ENCODE data around the gene PNPLA5.

The PNPLA5 gene

DNA sequence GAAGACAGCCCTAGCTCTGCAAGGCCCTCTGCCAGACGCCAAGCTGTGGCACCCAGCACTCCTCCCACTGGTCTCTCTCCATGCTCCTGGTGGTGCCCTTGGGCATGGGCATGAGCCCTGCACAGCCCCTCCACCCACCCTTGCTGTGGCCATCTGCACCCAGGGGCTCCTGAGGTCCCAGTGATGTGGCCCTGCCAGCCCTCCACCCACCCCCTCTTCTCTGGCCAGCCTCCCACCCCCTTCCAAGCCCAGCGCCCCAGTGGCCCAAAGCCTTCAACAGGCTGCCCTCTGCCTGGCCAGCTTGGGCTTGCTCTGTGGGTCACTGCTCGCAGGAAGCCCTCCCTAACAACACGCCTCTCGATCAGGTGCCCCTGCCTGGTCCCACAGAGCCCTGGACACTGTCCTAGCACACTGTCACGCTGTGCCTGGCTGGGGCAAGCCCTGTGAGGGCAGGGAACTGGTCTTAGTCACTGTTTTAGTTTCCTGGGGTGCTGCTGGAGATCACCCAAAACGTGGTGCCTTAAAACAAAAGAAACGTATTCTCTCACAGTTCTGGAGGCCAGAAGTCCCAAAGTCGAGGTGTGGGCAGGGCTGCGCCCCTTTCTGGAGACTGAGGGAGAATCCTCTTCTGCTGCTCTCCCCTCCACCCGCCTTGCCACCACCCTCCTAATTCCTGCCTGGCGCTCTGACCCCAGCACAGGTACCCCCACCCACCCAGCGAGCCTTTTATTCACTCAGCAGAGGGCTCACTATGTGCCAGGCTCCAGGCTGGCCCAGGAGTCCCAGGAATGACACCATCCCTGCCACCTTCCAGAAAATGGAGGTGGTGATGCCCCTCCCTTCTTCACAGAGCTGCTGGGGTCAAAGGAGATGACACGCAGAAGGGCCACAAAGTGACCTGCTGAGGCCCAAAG is 44.2 kb downstream of the PNPLA5 start:
- H3K27me3 ChIP-seq (ENCODE audit: low read depth, low read length): peaks cover 36% of the 10 kb centered on the region

DNA sequence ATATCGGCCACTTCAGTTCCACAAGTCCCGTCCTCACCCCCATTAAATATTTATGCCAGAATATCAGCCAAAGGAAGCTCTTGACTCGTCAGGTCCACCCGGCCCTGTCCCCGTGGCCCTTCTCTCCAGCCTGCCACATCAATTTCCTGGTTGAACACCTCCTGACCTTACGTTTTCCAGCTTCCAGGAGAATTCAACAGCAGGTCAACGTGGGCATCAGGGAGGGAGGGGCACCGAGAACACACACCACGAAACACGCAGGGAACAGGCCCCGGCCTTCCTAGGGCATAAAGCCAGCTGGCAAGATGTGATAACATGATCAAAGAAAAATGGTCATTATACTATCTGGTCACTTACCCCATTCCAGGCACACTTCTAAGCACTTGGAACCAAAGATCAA is 44.8 kb downstream of the PNPLA5 start:
- Histone ChIP-seq H3K79me2 (ENCODE audit: low read length) (no peaks in the 10 kb centered on the region), H3K4me3 (ENCODE audit: low read length) (no peak overlapping the region), H3K27ac (ENCODE audit: low read length) (no peak overlapping the region), H3K4me1 (ENCODE audit: low read length) (no peaks in the 10 kb centered on the region), H3K36me3 (replicated peaks; ENCODE audit: low read depth, low read length) (no peaks in the 10 kb centered on the region), H4K20me1 (ENCODE audit: insufficient read depth, low read length) (no peaks in the 10 kb centered on the region), H3K27me3 (ENCODE audit: low read depth, low read length) (peaks cover 30% of the 10 kb centered on the region), H3K9me3 (ENCODE audit: insufficient read depth, low read length) (no peaks in the 10 kb centered on the region), H2AFZ (ENCODE audit: low read depth, low read length) (no peak overlapping the region), H3K9ac (ENCODE audit: low read length) (no peak overlapping the region), H3K4me2 (ENCODE audit: low read length) (no peak overlapping the region)
- no peak for TF ChIP-seq EZH2phosphoT487 (IDR thresholded peaks at IDR 0.05; ENCODE audit: low read depth)
- TF ChIP-seq, protein P1, sequence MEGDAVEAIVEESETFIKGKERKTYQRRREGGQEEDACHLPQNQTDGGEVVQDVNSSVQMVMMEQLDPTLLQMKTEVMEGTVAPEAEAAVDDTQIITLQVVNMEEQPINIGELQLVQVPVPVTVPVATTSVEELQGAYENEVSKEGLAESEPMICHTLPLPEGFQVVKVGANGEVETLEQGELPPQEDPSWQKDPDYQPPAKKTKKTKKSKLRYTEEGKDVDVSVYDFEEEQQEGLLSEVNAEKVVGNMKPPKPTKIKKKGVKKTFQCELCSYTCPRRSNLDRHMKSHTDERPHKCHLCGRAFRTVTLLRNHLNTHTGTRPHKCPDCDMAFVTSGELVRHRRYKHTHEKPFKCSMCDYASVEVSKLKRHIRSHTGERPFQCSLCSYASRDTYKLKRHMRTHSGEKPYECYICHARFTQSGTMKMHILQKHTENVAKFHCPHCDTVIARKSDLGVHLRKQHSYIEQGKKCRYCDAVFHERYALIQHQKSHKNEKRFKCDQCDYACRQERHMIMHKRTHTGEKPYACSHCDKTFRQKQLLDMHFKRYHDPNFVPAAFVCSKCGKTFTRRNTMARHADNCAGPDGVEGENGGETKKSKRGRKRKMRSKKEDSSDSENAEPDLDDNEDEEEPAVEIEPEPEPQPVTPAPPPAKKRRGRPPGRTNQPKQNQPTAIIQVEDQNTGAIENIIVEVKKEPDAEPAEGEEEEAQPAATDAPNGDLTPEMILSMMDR (IDR thresholded peaks at IDR 0.05; ENCODE audit: low read depth, low read length): no peak

More for the DNA sequence above, 44.2 kb downstream of the PNPLA5 start:
- Histone ChIP-seq H3K9me3 (ENCODE audit: insufficient read depth, low read length) (no peaks in the 10 kb centered on the region), H3K36me3 (replicated peaks; ENCODE audit: low read depth, low read length) (no peaks in the 10 kb centered on the region), H3K27ac (ENCODE audit: low read length) (no peak overlapping the region), H4K20me1 (ENCODE audit: insufficient read depth, low read length) (no peaks in the 10 kb centered on the region), H3K4me1 (ENCODE audit: low read length) (no peaks in the 10 kb centered on the region), H2AFZ (ENCODE audit: low read depth, low read length) (no peak overlapping the region), H3K79me2 (ENCODE audit: low read length) (no peaks in the 10 kb centered on the region), H3K4me2 (ENCODE audit: low read length) (no peak overlapping the region), H3K4me3 (ENCODE audit: low read length) (no peak overlapping the region), H3K9ac (ENCODE audit: low read length) (no peak overlapping the region)
- TF ChIP-seq, protein P1 (IDR thresholded peaks at IDR 0.05; ENCODE audit: low read depth, low read length): no peak
- no peak for TF ChIP-seq EZH2phosphoT487 (IDR thresholded peaks at IDR 0.05; ENCODE audit: low read depth)

DNA sequence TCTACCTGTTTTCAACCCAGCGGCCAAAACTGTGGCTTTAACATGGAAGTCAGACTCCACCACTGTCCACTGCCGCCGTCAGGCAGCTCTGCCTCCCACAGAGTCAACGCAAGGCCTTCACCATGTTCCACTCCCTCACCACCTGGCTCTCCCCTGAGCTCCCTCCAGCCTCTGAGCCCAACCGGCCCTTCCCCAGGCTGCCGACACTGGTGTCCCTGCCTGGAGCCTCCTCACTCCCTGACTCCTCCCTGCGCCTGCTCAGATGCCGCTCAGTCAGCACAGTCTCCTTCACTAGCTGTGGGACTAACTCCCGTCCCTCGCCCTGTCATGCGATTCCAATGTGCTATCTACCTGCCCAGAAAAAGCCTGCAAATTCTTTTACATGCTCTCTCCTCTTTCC is 45.8 kb downstream of the PNPLA5 start:
- no peak overlapping the region for H3K9ac ChIP-seq (ENCODE audit: low read length)
- no peaks in the 10 kb centered on the region for H3K4me1 ChIP-seq (ENCODE audit: low read length)
- H3K27ac ChIP-seq (ENCODE audit: low read length): no peak overlapping the region
- H3K27me3 ChIP-seq (ENCODE audit: low read depth, low read length): peaks cover 20% of the 10 kb centered on the region
- no peak for TF ChIP-seq EZH2phosphoT487 (IDR thresholded peaks at IDR 0.05; ENCODE audit: low read depth)
- no peak overlapping the region for H2AFZ ChIP-seq (ENCODE audit: low read depth, low read length)
- H3K4me2 ChIP-seq (ENCODE audit: low read length): no peak overlapping the region
- no peaks in the 10 kb centered on the region for H3K36me3 ChIP-seq (replicated peaks; ENCODE audit: low read depth, low read length)
- no peaks in the 10 kb centered on the region for H3K9me3 ChIP-seq (ENCODE audit: insufficient read depth, low read length)
- no peak overlapping the region for H3K4me3 ChIP-seq (ENCODE audit: low read length)
- H3K79me2 ChIP-seq (ENCODE audit: low read length): no peaks in the 10 kb centered on the region
- H4K20me1 ChIP-seq (ENCODE audit: insufficient read depth, low read length): no peaks in the 10 kb centered on the region

DNA sequence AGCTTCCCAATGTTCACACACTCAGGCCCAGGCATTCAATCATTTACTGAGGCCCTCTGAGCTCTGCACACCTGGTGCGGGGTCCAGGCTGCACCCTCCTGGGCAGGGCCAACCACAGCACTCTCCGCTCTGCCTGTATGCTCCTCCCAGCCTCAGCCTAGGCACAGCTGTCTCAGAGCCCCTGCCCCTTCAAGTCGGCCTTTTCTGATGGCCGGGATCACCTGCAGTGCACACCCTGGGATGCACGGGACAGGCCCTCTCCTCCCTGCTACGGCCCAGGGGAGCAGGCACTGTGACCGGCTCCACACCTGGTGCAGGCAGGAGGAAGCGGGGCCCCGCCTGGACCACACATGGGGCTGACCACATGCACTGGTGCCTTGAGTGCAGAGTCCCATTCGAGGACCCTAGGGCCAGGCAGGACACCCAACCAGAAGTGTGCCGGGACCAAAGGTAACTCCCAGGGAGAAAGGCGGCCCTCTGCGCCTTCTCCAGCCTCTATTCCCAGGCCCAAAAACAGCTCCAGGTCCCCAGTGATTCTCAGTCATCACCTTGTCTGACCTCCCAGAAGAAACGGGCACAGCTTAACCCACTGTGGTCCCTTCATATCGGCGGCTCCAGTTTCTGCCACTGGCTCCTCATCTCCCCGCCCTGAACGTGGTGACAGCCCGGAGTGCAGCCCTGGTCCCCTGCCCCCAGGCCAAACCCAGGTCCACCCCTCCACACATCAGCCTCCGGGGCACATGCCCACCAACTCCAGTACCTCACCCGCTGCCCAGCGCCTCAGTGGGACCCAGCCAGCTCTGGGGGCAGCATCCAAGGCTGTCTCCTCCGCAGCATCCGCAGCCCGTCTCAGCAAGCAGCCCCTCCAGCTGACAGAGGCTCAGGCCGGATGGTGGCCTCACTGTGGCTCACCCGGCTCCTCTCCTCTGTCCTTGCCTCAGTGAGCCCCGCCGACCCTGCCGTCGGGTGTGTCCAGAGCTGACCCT is 47.0 kb downstream of the PNPLA5 start:
- H3K27me3 ChIP-seq (ENCODE audit: low read depth, low read length): peaks cover 9% of the 10 kb centered on the region
- H3K4me2 ChIP-seq (ENCODE audit: low read length): no peak overlapping the region
- H2AFZ ChIP-seq (ENCODE audit: low read depth, low read length): no peak overlapping the region
- no peak overlapping the region for H3K9ac ChIP-seq (ENCODE audit: low read length)
- H3K9me3 ChIP-seq (ENCODE audit: insufficient read depth, low read length): no peaks in the 10 kb centered on the region
- H3K4me3 ChIP-seq (ENCODE audit: low read length): no peak overlapping the region
- no peaks in the 10 kb centered on the region for H3K36me3 ChIP-seq (replicated peaks; ENCODE audit: low read depth, low read length)
- no peaks in the 10 kb centered on the region for H4K20me1 ChIP-seq (ENCODE audit: insufficient read depth, low read length)
- TF ChIP-seq, protein P1 (IDR thresholded peaks at IDR 0.05; ENCODE audit: low read depth, low read length): no peak
- no peak for TF ChIP-seq EZH2phosphoT487 (IDR thresholded peaks at IDR 0.05; ENCODE audit: low read depth)
- no peaks in the 10 kb centered on the region for H3K79me2 ChIP-seq (ENCODE audit: low read length)
- H3K4me1 ChIP-seq (ENCODE audit: low read length): no peaks in the 10 kb centered on the region
- no peak overlapping the region for H3K27ac ChIP-seq (ENCODE audit: low read length)
